HEK293 (cell line): ENCODE measurements around the gene NCCRP1.

Source experiments
- CTCF ChIP-seq: fragments of 450-650 bp; formaldehyde crosslinking; IDR thresholded peaks from 2 replicates; pipeline ENCODE4 v1.5.1; 2016; ENCODE audit warnings: missing biosample characterization, missing genetic modification characterization
- SETDB1 ChIP-seq: IDR thresholded peaks from one replicate; pipeline ENCODE4 v1.6.1; 2017; ENCODE audit warnings: mild to moderate bottlenecking, low read length, moderate library complexity, mixed read lengths; ENCODE audit not compliant: insufficient read length
- ZBTB48 ChIP-seq: fragments of 450-650 bp; formaldehyde crosslinking; IDR thresholded peaks from 2 replicates; pipeline ENCODE4 v1.5.1; 2016; ENCODE audit warnings: missing biosample characterization, missing genetic modification characterization

GRCh38 chr19:39195755-39196154 lies 1.0 kb upstream of the NCCRP1 start:
- no peak for TF ChIP-seq SETDB1
- no peak for TF ChIP-seq CTCF (tag by site-specific recombination)
- TF ChIP-seq ZBTB48 (tag by site-specific recombination), result no peak
